Glutamatergic neuron (in vitro differentiated cells): ENCODE data around the gene TFPT. TPM values are rescaled to one million over a fixed set of nuclear protein-coding genes. Genes with fewer than 3 reads are reported as not detected.

Experiments used
- DNase-seq: peaks from one replicate; pipeline ENCODE4 v3.0.0; 2022
- H3K27ac Mint-ChIP-seq: one replicate; pipeline ENCODE4 v1.8.0; 2020; ENCODE audit warnings: mild to moderate bottlenecking, mixed read lengths, inconsistent platforms; ENCODE audit not compliant: unreplicated experiment
- H3K27me3 Mint-ChIP-seq: one replicate; pipeline ENCODE4 v1.8.0; 2020; ENCODE audit warnings: mild to moderate bottlenecking, moderate library complexity, mixed read lengths, inconsistent platforms; ENCODE audit not compliant: unreplicated experiment
- H3K36me3 Mint-ChIP-seq: one replicate; pipeline ENCODE4 v1.8.0; 2020; ENCODE audit warnings: mild to moderate bottlenecking, mixed read lengths, inconsistent platforms; ENCODE audit not compliant: unreplicated experiment
- H3K4me1 Mint-ChIP-seq: one replicate; pipeline ENCODE4 v1.8.0; 2020; ENCODE audit warnings: mild to moderate bottlenecking, low read depth, mixed read lengths, inconsistent platforms; ENCODE audit not compliant: unreplicated experiment
- H3K4me3 Mint-ChIP-seq: one replicate; pipeline ENCODE4 v1.8.0; 2020; ENCODE audit warnings: mild to moderate bottlenecking, mixed read lengths, inconsistent platforms; ENCODE audit not compliant: unreplicated experiment
- H3K9me3 Mint-ChIP-seq: one replicate; pipeline ENCODE4 v1.8.0; 2020; ENCODE audit warnings: mild to moderate bottlenecking, moderate library complexity, mixed read lengths, inconsistent platforms; ENCODE audit not compliant: unreplicated experiment
- CTCF ChIP-seq: fragments of 200-600 bp; sonication (generic); IDR thresholded peaks from one replicate; pipeline ENCODE4 v1.5.0; 2021; ENCODE audit not compliant: partially characterized antibody, unreplicated experiment
- total RNA-seq: library from RNA; stranded (reverse); fragmentation: NEBNext Ultra II Directional; extraction: Animal tissue kit (Norgen Biotek cat#: 25700); gene quantifications from one replicate; pipeline ENCODE4 v1.2.1, GENCODE V29; 2021; ENCODE audit not compliant: unreplicated experiment

Gene TFPT
- total RNA-seq, 1 donor from 2014 or later, result 21.9 TPM

- Mint-ChIP-seq H3K9me3 (no peaks in the 10 kb centered on the region), H3K4me3 (no peak overlapping the region), H3K36me3 (no peaks in the 10 kb centered on the region), H3K4me1 (no peaks in the 10 kb centered on the region), H3K27ac (no peak overlapping the region), H3K27me3 (no peaks in the 10 kb centered on the region)
- TF ChIP-seq CTCF, result no peak
- DNase-seq, result no peak
These were observed 13.5 kb upstream of the TFPT start for GRCh38 chr19:54128796-54129616.

- Mint-ChIP-seq H3K9me3 (no peaks in the 10 kb centered on the region), H3K4me3 (no peak overlapping the region), H3K27ac (no peak overlapping the region), H3K4me1 (no peaks in the 10 kb centered on the region), H3K36me3 (no peaks in the 10 kb centered on the region), H3K27me3 (no peaks in the 10 kb centered on the region)
- DNase-seq, result no peak
- no peak for TF ChIP-seq CTCF
These were observed 12.9 kb upstream of the TFPT start for GRCh38 chr19:54128441-54128725.

- no peak for TF ChIP-seq CTCF
- H3K27ac Mint-ChIP-seq, result no peak overlapping the region
- H3K4me3 Mint-ChIP-seq, result no peak overlapping the region
- H3K4me1 Mint-ChIP-seq, result no peaks in the 10 kb centered on the region
- H3K27me3 Mint-ChIP-seq, result peaks cover under 1% of the 10 kb centered on the region
- H3K36me3 Mint-ChIP-seq, result no peaks in the 10 kb centered on the region
- H3K9me3 Mint-ChIP-seq, result no peaks in the 10 kb centered on the region
- DNase-seq, result no peak
These were observed 12.4 kb upstream of the TFPT start for GRCh38 chr19:54127688-54128440.

- Mint-ChIP-seq H3K27me3 (peaks cover 1% of the 10 kb centered on the region), H3K9me3 (no peaks in the 10 kb centered on the region), H3K27ac (no peak overlapping the region), H3K36me3 (no peaks in the 10 kb centered on the region), H3K4me1 (no peaks in the 10 kb centered on the region), H3K4me3 (no peak overlapping the region)
- no peak for TF ChIP-seq CTCF
- DNase-seq, result no peak
These were observed 10.3 kb upstream of the TFPT start for GRCh38 chr19:54125713-54126112.

GRCh38 chr19:54124393-54124792 lies 8.9 kb upstream of the TFPT start:
- peaks cover 3% of the 10 kb centered on the region for H3K27me3 Mint-ChIP-seq
- peaks cover 2% of the 10 kb centered on the region for H3K9me3 Mint-ChIP-seq
- no peak overlapping the region for H3K27ac Mint-ChIP-seq
- TF ChIP-seq CTCF, result no peak
- no peaks in the 10 kb centered on the region for H3K4me1 Mint-ChIP-seq
- H3K36me3 Mint-ChIP-seq, result no peaks in the 10 kb centered on the region
- H3K4me3 Mint-ChIP-seq, result no peak overlapping the region
- DNase-seq, result no peak
